Trophoblast cell (in vitro differentiated cells and primary cell): Measurements from ENCODE around the gene MCL1. TPM values are rescaled to one million over a fixed set of nuclear protein-coding genes. Genes with fewer than 3 reads are reported as not detected.

Experiments used
- DNase-seq, 2 donors: peaks; one replicate each; pipeline ENCODE4 v3.0.0-alpha.2; 2016
- H2AFZ ChIP-seq: 2 replicates; pipeline ENCODE4 v1.6.1; 2013; ENCODE audit warnings: low read length, moderate library complexity, mild to moderate bottlenecking; ENCODE audit not compliant: insufficient read depth, poor library complexity
- H2AK5ac ChIP-seq: 2 replicates; pipeline ENCODE4 v1.6.1; 2013; ENCODE audit warnings: mild to moderate bottlenecking, low read length
- H2BK120ac ChIP-seq: 2 replicates; pipeline ENCODE4 v1.6.1; 2013; ENCODE audit warnings: low read length, mild to moderate bottlenecking, moderate library complexity; ENCODE audit not compliant: insufficient read depth, poor library complexity
- H2BK12ac ChIP-seq: 2 replicates; pipeline ENCODE4 v1.6.1; 2013; ENCODE audit warnings: mild to moderate bottlenecking, low read length, moderate library complexity
- H2BK5ac ChIP-seq: 2 replicates; pipeline ENCODE4 v1.6.1; 2013; ENCODE audit warnings: low read length, low read depth, moderate library complexity, mild to moderate bottlenecking; ENCODE audit not compliant: poor library complexity
- H3K14ac ChIP-seq: 2 replicates; pipeline ENCODE4 v1.6.1; 2013; ENCODE audit warnings: mild to moderate bottlenecking, low read length
- H3K18ac ChIP-seq: 2 replicates; pipeline ENCODE4 v1.6.1; 2013; ENCODE audit warnings: mild to moderate bottlenecking, low read length
- H3K23ac ChIP-seq: 2 replicates; pipeline ENCODE4 v1.6.1; 2013; ENCODE audit warnings: low read length
- H3K27ac ChIP-seq: 2 replicates; pipeline ENCODE4 v1.5.1; 2013; ENCODE audit warnings: low read depth, mild to moderate bottlenecking, inconsistent platforms, low read length, moderate library complexity
- H3K27me3 ChIP-seq: 2 replicates; pipeline ENCODE4 v1.6.1; 2013; ENCODE audit warnings: inconsistent platforms, mild to moderate bottlenecking, low read length, moderate library complexity; ENCODE audit not compliant: insufficient read depth
- H3K36me3 ChIP-seq, 2 experiments: 1 replicate in 1 of 2; 2 replicates in 1 of 2; pipeline ENCODE4 v1.6.1; 2013; ENCODE audit warnings: low read length in 2 of 2, mild to moderate bottlenecking in 2 of 2, moderate library complexity in 1 of 2; ENCODE audit not compliant: insufficient read depth in 2 of 2, control insufficient read depth in 1 of 2
- H3K4ac ChIP-seq: 2 replicates; pipeline ENCODE4 v1.6.1; 2013; ENCODE audit warnings: low read depth, mild to moderate bottlenecking, low read length, moderate library complexity
- H3K4me1 ChIP-seq, 2 experiments: 1 replicate in 1 of 2; 2 replicates in 1 of 2; pipeline ENCODE4 v1.6.1; 2013; ENCODE audit warnings: low read length in 2 of 2, mild to moderate bottlenecking in 2 of 2, moderate library complexity in 1 of 2; ENCODE audit not compliant: insufficient read depth in 2 of 2, control insufficient read depth in 1 of 2
- H3K4me2 ChIP-seq: 2 replicates; pipeline ENCODE4 v1.6.1; 2013; ENCODE audit warnings: inconsistent platforms, mild to moderate bottlenecking, low read length, moderate library complexity
- H3K4me3 ChIP-seq: 2 replicates; pipeline ENCODE4 v1.5.1; 2013; ENCODE audit warnings: mild to moderate bottlenecking, low read depth, low read length, inconsistent platforms
- H3K79me1 ChIP-seq: one replicate; pipeline ENCODE4 v1.6.1; 2013; ENCODE audit warnings: low read length
- H3K79me2 ChIP-seq: 2 replicates; pipeline ENCODE4 v1.6.1; 2013; ENCODE audit warnings: low read length, mild to moderate bottlenecking; ENCODE audit not compliant: control insufficient read depth, insufficient read depth, poor library complexity
- H3K9ac ChIP-seq: 2 replicates; pipeline ENCODE4 v1.6.1; 2013; ENCODE audit warnings: mild to moderate bottlenecking, low read length
- H3K9me3 ChIP-seq: 2 replicates; pipeline ENCODE4 v1.6.1; 2013; ENCODE audit warnings: low read depth, mild to moderate bottlenecking, control low read depth, inconsistent platforms, low read length; ENCODE audit not compliant: insufficient read depth
- H4K12ac ChIP-seq: 2 replicates; pipeline ENCODE4 v1.6.1; 2013; ENCODE audit warnings: low read depth, mild to moderate bottlenecking, low read length, moderate library complexity
- H4K8ac ChIP-seq: 2 replicates; pipeline ENCODE4 v1.6.1; 2013; ENCODE audit warnings: low read depth, mild to moderate bottlenecking, low read length, moderate library complexity
- H4K91ac ChIP-seq: one replicate; pipeline ENCODE4 v1.6.1; 2013; ENCODE audit warnings: low read depth, mild to moderate bottlenecking, low read length, moderate library complexity
- WGBS: extraction: QIAGEN DNeasy Blood & Tissue Kit; methylation state at CpG from one replicate; pipeline ENCODE4 v1.1.7; 2013; ENCODE audit warnings: missing lambda C conversion rate; ENCODE audit not compliant: insufficient read length, insufficient coverage; ENCODE audit errors: extremely low coverage; 5-methylcytosine and 5-hydroxymethylcytosine counted together
- polyA plus RNA-seq: library from polyadenylated mRNA; stranded (reverse); fragments of 200-250 nt; gene quantifications from 2 replicates; pipeline ENCODE4 v1.2.3, GENCODE V29; 2013

Gene MCL1
- 119 and 120 TPM in 2 replicates for polyA plus RNA-seq

DNA sequence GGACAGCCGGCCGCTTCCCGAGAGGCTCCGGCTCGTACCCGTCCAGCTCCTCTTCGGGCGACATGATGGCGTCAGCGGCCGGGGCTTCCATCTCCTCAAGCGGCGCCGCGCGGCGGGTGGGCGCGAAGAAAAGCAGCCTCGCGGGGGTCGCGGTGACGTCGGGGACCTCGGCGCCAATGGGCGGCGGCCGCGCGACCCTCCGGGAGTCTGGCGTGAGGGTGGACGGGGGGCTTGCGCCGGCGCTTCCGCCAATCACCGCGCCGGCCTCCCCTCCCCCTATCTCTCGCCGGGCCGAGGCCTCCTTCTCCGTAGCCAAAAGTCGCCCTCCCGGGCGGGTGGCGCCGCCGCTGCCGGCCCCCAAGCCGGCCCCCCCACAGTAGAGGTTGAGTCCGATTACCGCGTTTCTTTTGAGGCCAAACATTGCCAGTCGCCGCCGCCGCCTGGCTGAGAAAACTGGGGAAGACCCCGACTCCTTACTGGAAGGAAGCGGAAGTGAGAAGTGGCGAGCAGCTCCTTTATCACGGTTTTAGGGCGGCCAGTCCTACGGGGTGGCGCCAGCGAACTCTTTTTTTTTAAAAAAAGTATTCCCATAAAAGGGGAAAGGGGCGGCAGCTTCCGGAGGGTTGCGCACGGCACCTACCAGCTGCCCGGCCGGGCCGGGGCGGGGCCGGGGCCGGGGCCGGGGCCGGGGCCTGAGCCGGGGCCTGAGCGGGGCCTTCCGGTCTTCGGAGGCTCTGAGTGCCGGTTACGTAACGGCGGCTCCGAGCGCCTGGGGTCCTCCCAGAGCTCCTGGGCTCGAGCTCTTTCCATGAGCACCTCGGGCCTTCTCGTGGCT lies at the start of gene MCL1:
Gene MCL1 (minus strand): TSS at position 501 of the 835 bp plus-strand sequence. CDS start 80 bp downstream, at position 421.
- H3K14ac ChIP-seq: peak within 1 kb of the TSS; percentile 93
- H4K91ac ChIP-seq: peak within 1 kb of the TSS; percentile 91
- H2AFZ ChIP-seq: peak within 1 kb of the TSS; percentile 63
- no peaks in the 10 kb centered on the region for H3K9me3 ChIP-seq
- peak within 1 kb of the TSS; percentile 72 for H3K4me2 ChIP-seq
- peak within 1 kb of the TSS; percentile 77 for H2AK5ac ChIP-seq
- H3K4me3 ChIP-seq: peak within 1 kb of the TSS; percentile 98
- peak within 1 kb of the TSS; percentile 95 for H3K18ac ChIP-seq
- peak within 1 kb of the TSS; percentile 96 for H3K27ac ChIP-seq
- peaks cover 15% of the 10 kb centered on the region for H3K79me1 ChIP-seq
- H3K36me3 ChIP-seq: peaks cover 5 to 20% of the 10 kb centered on the region in 2 experiments
- no peak within 1 kb of the TSS for H3K23ac ChIP-seq
- peak; percentile 94 to 97 for DNase-seq
- H2BK5ac ChIP-seq: peak within 1 kb of the TSS; percentile 94
- peak within 1 kb of the TSS; percentile 78 for H2BK120ac ChIP-seq
- peaks cover 19% of the 10 kb centered on the region for H3K79me2 ChIP-seq
- H4K12ac ChIP-seq: peak within 1 kb of the TSS; percentile 47
- peak within 1 kb of the TSS; percentile 89 for H4K8ac ChIP-seq
- H2BK12ac ChIP-seq: peak within 1 kb of the TSS; percentile 27
- H3K27me3 ChIP-seq: no peaks in the 10 kb centered on the region
- peak within 1 kb of the TSS; percentile 99 for H3K4ac ChIP-seq
- H3K4me1 ChIP-seq: peaks cover 6 to 7% of the 10 kb centered on the region in 2 experiments
- H3K9ac ChIP-seq: peak within 1 kb of the TSS; percentile 98
- no CpG with 5 or more reads among the region's 94 CpGs for WGBS

DNA sequence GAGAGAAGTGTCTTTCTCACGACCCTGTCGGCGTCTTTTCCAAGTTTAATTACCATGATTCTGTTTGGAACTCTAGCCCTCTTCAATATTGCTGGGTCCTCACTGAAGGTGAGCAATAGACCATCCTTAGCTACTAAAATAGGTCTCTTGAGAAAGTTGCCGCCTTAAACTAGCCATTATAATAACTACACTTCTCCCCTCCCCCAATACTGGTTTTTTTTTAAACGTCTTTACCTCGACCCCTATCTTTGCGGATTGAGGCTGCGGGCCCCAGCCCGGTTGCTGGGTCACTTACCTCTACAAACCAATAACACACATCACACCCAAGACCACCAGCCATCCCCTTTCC lies 49.3 kb upstream of the MCL1 start:
- H2BK5ac ChIP-seq: no peak overlapping the region
- DNase-seq: no peak
- H3K4me2 ChIP-seq: peak overlapping the region; percentile 95
- no CpG with 5 or more reads among the region's 9 CpGs for WGBS
- peaks cover 9 to 12% of the 10 kb centered on the region in 2 experiments for H3K4me1 ChIP-seq
- no peak overlapping the region for H2BK120ac ChIP-seq
- H3K79me2 ChIP-seq: peaks cover 9% of the 10 kb centered on the region
- H2AK5ac ChIP-seq: no peak overlapping the region
- H3K36me3 ChIP-seq: peaks cover 8 to 22% of the 10 kb centered on the region in 2 experiments
- no peak overlapping the region for H4K8ac ChIP-seq
- H3K27me3 ChIP-seq: no peaks in the 10 kb centered on the region
- no peak overlapping the region for H3K27ac ChIP-seq
- H3K4me3 ChIP-seq: peak overlapping the region; percentile 76
- no peak overlapping the region for H2BK12ac ChIP-seq
- no peak overlapping the region for H3K23ac ChIP-seq
- H3K9me3 ChIP-seq: no peaks in the 10 kb centered on the region
- no peak overlapping the region for H3K9ac ChIP-seq
- H4K12ac ChIP-seq: no peak overlapping the region
- H3K14ac ChIP-seq: no peak overlapping the region
- peak overlapping the region; percentile 90 for H3K4ac ChIP-seq
- H2AFZ ChIP-seq: no peak overlapping the region
- peaks cover 4% of the 10 kb centered on the region for H3K79me1 ChIP-seq
- no peak overlapping the region for H4K91ac ChIP-seq
- H3K18ac ChIP-seq: no peak overlapping the region

DNA sequence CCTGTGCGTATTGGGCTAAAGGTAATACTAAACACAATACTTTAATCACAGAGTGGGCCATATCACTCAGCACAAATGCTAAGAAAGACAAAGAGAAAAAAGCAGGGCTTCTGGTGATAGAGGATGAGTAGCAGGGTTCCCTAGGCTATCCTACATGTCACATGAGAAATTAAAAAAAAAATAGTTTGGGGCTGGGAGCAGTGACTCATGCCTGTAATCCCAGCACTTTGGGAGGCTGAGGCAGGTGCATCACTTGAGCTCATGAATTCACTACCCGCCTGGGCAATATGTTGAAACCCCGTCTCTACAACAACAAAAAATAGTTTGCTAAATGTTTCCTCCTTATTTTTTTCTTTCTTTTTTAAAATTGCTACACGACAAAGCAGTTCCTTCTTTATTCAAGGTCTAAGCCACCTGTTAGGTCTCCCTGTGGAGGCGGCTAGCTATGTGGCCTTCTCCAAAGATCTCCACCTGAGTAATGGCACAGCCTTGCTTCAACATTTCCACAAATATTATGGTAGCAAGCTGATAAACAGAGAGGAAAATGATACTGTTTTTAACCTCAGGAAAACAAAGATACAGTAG lies 48.5 kb upstream of the MCL1 start:
- no peak for DNase-seq
- Histone ChIP-seq H3K27ac (peak overlapping the region; percentile 9), H3K9ac (no peak overlapping the region), H3K4ac (peak overlapping the region; percentile 87), H2AFZ (no peak overlapping the region), H2BK12ac (no peak overlapping the region), H3K4me1 (peaks cover 12 to 14% of the 10 kb centered on the region in 2 experiments), H3K4me3 (no peak overlapping the region), H3K14ac (no peak overlapping the region), H3K4me2 (peak overlapping the region; percentile 95), H3K27me3 (no peaks in the 10 kb centered on the region), H2AK5ac (no peak overlapping the region), H2BK120ac (no peak overlapping the region), H4K91ac (no peak overlapping the region), H3K79me2 (peaks cover 10% of the 10 kb centered on the region), H3K23ac (no peak overlapping the region), H2BK5ac (no peak overlapping the region), H3K79me1 (peaks cover 4% of the 10 kb centered on the region), H4K12ac (no peak overlapping the region), H4K8ac (no peak overlapping the region), H3K9me3 (no peaks in the 10 kb centered on the region), H3K18ac (no peak overlapping the region), H3K36me3 (peaks cover 10 to 26% of the 10 kb centered on the region in 2 experiments)
- WGBS: no CpG with 5 or more reads among the region's 5 CpGs

DNA sequence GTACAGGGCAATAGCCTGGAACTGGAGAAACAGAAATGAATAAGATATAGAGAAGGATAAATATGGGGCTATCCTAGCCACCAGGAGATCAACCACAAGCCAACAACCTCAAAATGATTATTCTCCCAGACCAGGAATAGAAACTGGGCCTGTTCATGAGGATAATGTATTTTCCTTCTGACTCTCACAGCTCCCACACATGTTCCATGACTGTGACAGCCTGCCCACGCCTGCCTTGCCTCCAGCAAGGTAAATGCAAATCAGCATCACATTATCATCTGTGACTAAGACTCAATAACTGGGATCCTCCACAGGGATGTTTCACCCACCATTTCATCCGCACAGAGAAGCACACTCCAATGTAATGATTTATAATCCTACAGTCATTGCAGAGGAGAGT lies 46.7 kb upstream of the MCL1 start:
- H2BK120ac ChIP-seq: no peak overlapping the region
- no peak overlapping the region for H4K91ac ChIP-seq
- H4K12ac ChIP-seq: no peak overlapping the region
- peaks cover 4% of the 10 kb centered on the region for H3K79me1 ChIP-seq
- WGBS: no CpG with 5 or more reads among the region's 2 CpGs
- no peak overlapping the region for H3K4me2 ChIP-seq
- no peak overlapping the region for H2AFZ ChIP-seq
- peaks cover 10% of the 10 kb centered on the region for H3K79me2 ChIP-seq
- no peak overlapping the region for H3K14ac ChIP-seq
- no peaks in the 10 kb centered on the region for H3K9me3 ChIP-seq
- H3K36me3 ChIP-seq: peaks cover 12 to 35% of the 10 kb centered on the region in 2 experiments
- no peaks in the 10 kb centered on the region for H3K27me3 ChIP-seq
- peaks cover 12 to 14% of the 10 kb centered on the region in 2 experiments for H3K4me1 ChIP-seq
- no peak overlapping the region for H3K9ac ChIP-seq
- no peak overlapping the region for H2AK5ac ChIP-seq
- no peak overlapping the region for H3K4ac ChIP-seq
- H2BK12ac ChIP-seq: no peak overlapping the region
- H3K27ac ChIP-seq: no peak overlapping the region
- H4K8ac ChIP-seq: no peak overlapping the region
- H2BK5ac ChIP-seq: no peak overlapping the region
- no peak overlapping the region for H3K18ac ChIP-seq
- no peak overlapping the region for H3K23ac ChIP-seq
- DNase-seq: no peak
- no peak overlapping the region for H3K4me3 ChIP-seq
